Germinal center (tissue), 1 donor: ENCODE data around the gene RELCH.
"Not testable (repeated sequence)": the region's sequence is repeated elsewhere in the genome, so short reads cannot be mapped to it uniquely, and the experiment has no call there.

ENCODE experiments used
- DNase-seq: peaks from one replicate; pipeline ENCODE4 v3.0.0; 2012; ENCODE audit warnings: mixed read lengths, low spot score

RELCH gene, protein sequence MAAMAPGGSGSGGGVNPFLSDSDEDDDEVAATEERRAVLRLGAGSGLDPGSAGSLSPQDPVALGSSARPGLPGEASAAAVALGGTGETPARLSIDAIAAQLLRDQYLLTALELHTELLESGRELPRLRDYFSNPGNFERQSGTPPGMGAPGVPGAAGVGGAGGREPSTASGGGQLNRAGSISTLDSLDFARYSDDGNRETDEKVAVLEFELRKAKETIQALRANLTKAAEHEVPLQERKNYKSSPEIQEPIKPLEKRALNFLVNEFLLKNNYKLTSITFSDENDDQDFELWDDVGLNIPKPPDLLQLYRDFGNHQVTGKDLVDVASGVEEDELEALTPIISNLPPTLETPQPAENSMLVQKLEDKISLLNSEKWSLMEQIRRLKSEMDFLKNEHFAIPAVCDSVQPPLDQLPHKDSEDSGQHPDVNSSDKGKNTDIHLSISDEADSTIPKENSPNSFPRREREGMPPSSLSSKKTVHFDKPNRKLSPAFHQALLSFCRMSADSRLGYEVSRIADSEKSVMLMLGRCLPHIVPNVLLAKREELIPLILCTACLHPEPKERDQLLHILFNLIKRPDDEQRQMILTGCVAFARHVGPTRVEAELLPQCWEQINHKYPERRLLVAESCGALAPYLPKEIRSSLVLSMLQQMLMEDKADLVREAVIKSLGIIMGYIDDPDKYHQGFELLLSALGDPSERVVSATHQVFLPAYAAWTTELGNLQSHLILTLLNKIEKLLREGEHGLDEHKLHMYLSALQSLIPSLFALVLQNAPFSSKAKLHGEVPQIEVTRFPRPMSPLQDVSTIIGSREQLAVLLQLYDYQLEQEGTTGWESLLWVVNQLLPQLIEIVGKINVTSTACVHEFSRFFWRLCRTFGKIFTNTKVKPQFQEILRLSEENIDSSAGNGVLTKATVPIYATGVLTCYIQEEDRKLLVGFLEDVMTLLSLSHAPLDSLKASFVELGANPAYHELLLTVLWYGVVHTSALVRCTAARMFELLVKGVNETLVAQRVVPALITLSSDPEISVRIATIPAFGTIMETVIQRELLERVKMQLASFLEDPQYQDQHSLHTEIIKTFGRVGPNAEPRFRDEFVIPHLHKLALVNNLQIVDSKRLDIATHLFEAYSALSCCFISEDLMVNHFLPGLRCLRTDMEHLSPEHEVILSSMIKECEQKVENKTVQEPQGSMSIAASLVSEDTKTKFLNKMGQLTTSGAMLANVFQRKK

DNA sequence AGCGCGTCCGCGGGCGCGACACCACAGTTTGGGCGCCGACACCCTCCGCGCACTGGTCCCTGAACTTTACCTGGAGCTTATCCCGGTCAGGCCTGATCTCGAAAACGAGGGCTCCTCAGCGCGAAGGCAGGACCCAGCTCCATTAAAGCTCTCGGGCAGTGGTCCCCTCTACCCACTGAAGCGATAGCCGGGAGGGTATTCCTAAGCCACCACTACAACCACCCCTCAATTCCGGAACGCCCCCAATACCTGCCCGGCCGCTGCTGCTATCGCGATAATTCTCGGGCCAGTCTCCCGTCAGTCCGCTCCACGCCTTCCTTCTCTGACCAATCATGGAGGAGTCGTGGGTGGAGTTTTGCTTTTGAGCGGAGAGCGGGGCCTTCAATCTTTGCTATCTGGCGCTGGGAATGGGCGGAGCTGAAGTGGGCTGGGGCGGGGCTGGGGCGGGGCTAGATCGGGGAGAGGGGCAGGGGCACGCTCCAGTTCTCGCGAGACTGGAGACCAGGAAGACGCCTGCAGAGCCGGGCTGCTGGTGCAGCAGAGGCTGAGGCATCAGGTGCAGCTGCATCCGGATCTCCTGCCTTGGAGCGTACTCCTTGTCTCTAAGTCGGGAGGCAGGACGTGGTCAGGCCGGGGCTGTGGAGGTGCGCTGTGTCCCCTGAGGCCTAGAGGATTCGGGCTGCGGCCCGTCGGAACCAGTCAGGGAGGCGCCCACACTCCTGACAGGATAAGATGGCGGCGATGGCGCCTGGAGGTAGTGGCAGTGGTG lies at the start of gene RELCH, which contains the start of gene PIGN:
TSS of gene RELCH (plus strand) at position 482 of the 769 bp plus-strand sequence. CDS start at position 733, 251 bp downstream.
TSS of gene PIGN (minus strand) at position 283 of the 769 bp plus-strand sequence. CDS start 25,703 bp downstream, outside the sequence.
- peak; percentile 97 for DNase-seq

DNA sequence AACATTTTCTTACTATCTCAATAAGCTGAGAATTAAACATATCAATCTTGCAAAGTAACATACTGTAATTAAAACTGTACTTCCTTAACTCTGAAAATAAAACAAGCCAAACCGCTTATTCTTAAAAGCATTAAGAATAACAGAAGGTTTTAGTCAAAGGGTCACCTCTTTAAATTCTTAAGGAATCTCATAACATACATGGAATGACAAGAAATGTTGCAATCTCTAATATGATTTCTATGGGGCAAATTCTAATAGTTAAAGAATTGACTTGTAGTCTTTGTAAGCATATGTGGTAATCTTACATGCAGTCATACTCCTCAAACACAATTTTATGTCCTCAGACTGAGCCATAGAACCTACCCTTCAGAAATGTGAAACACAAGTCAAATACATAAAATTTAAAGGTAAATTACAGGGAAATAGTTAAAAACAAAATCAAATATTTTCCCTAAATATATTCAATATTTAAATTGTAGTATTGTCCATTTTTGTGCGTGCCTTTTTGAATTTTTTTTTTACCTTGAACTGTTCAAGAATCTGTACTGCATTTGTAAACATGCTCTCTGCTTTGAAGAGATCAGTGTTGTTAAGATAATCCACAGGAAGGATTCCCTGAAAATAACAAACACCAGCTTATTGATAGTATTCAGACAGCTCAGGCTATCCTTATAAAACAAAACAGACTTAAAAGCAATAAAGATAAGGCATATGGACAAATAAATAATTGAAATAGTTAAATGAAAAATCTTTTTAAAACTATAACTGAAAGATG lies 48.4 kb upstream of the RELCH start:
- no peak for DNase-seq

DNA sequence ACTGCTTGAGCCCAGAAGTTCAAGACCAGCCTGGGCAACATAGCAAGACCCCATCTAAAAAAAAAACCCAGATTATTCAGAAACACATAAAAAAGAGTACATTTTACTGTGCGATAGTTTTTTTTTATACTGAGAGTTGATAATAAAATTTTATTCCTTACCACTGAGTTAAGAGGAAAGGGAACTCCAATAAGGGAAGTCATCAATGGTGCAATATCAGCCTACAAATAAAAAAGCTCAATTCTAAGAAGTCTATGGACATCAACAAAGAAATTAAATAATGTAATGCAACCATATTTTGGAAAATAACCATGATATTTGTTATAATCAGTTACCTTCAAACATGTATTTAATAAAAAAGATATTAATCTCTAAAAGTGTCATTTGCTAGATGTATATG lies 46.8 kb upstream of the RELCH start:
- no peak for DNase-seq

DNA sequence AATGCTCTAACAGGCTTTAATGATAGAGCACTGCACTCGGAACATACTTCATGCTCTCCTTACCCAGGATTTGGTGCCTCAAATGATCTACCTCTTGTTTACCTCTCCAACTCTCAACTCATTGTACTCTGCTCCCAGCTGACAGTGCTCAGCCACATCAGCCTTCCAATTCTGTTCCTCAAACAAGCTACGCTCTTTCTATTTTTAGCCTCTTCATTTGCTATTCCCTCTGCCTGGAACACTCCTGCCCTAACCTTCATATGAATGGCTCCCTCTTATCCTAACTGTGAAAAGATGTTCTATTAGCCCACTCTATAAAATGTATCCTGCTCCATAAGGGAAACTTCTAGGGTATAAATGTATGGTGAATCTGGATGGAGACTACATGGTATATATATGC lies 42.7 kb upstream of the RELCH start:
- DNase-seq, result no peak

DNA sequence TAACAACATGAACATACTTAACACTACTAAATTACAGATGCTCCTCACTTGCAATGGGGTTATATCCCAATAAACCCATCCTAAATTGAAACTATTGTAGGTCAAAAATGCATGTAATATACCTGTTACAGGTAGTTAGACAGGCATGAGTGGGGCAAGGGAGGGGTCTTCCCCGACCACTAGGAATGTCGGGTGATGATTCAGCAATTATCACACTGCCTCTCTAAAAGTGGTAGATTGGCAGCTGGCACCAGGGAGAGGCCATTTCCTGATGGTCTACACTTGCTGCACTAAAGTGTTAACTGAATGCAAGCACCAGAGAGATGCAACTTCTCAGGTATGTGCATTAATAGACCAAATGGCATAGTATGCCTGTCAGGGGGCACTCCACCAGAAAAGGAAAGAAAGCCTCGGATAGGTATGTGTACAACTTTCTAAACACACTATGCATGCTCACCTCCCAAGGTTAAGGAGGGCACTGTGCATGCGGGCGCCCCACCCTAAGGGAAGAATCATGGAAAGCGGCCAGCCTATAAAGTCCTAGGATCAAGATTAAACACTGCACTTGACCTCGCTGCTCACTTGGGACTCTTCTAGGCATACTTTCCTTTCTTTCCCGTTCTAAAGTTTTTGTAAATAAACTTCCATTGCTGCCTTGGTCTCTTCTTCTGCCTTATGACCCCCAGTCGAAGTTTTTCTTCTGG lies 35.8 kb upstream of the RELCH start:
- DNase-seq, result no peak

DNA sequence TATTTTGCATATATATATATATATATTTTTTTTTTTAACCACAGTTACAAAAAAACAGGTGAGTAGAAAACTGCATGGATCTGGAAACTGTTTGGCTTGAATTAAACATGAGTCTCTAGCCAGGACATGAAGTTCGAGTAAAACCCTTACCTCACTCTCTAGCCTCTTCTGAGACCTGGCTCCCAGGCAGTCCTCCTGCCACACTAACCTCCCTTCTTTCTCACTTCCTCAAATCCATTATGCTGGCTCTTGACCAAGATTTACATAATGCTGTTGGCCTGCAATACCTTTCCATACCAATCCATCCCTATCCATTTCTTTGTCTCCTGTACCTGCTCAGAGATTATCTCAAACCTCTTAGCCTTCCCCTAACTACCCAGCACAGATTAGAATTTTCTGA lies 34.2 kb upstream of the RELCH start:
- DNase-seq, result no peak

DNA sequence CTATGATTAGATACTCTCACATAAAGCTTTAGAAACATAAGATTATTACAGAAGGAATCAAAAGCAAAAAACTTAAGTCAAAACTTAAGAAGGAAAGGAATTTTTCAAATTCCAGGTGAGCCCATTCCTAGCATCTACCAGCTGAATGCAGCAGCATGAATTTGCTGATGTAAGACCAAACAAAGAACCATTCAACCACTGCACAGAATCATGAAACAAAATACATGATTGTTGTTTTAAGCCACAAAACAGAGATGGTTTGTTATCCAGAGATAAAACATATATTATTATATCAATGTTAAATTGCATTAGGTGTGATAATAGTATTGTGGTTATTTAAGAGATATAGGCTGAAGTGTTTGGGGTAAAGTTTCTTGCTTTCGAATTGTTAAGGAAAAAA lies 29.2 kb upstream of the RELCH start:
- DNase-seq, result no peak

DNA sequence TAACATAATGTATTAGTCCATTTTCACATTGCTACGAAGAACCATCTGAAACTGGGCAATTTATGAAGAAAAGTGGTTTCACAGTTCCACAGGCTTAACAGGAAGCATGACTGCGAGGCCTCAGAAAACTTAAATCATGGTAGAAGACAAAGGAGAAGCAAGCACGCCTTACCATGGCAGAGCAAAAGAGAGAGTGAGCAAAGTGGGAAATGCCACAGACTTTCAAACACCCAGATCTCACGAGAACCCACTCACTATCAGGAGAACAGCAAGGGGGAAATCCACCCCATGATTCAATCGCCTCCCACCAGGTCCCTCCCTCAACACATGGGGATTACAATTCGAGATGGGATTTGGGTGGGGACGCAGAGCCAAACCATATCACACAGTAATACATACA lies 22.7 kb upstream of the RELCH start:
- no peak for DNase-seq

DNA sequence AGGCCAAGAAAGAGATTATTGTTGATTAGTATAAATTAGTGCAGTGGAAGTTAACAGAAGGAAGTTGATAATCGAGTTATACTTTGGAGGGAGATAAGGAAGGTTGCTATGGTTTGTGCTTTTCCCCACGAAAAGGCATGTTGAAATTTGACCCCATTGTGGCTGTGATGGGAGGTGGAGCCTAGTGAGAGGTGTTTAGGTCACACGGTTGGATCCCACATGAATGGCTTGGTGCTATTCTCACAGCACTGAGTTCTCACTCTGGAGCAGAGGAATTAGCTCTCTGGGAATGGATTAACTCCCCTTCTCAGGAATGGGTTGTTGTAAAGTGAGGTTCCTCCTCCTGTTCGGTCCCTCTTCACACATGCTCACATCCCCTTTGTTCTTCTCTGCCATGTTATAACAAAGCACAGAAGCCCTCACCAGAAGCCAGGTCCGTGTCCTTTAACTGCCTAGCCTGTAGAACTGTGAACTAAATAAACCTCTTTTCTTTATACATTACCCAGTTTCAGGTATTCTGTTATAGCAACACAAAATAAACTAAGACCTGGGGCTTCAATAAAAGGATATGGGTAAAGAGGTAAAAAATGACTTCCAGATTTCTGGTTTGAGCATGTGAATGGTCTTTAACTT lies 22.1 kb upstream of the RELCH start:
- DNase-seq, result no peak

DNA sequence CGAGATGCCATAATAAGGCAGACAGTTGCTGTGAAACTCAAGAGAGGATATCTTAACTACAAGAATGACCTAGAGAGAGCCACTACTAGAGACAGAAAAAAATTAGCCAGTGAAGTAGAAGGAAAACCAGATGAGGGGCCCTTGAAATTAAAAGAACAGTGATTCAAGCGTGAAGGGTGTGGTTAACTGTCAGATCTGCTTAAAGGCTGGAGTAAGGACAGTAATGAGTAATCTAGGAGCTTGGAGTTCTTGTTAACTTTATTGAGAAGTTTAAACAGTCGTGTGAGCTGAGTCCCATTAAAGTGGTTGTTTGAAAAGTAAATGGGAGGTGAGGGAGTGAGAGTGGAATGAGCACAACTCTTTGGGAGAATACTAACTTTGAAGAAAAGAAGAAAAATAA lies 21.5 kb upstream of the RELCH start:
- DNase-seq, result no peak

DNA sequence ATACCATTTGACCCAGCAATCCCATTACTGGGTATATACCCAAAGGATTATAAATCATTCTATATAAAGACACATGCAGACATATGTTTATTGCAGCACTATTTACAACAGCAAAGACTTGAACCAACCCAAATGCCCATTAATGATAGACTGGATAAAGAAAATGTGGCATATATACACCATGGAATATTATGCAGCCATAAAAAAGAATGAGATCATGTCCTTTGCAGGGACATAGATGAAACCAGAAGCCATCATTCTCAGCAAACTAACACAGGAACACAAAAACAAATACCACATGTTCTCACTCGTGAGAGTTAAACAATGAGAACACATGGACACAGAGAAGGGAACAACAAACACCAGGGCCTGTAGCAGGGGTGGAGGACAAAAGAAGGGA lies 20.5 kb upstream of the RELCH start:
- DNase-seq, result not testable (repeated sequence)

DNA sequence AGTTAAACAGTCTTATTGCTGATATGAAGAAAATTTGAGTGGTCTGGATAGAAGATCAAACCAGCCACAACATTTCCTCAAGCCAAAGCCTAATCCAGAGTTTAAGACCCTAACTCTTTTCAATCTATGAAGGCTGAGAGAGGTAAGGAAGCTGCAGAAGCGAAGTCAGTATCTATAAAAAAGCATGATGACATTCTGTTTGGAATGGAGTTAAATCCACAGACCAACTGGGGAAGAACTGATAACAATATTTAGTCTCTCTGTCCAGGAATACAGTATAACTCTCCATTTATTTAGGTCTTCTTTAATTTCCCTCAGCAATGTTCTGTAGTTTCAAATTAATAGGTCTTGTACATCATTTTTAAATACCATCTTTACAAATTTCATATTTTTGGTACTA lies 16.2 kb upstream of the RELCH start:
- no peak for DNase-seq

DNA sequence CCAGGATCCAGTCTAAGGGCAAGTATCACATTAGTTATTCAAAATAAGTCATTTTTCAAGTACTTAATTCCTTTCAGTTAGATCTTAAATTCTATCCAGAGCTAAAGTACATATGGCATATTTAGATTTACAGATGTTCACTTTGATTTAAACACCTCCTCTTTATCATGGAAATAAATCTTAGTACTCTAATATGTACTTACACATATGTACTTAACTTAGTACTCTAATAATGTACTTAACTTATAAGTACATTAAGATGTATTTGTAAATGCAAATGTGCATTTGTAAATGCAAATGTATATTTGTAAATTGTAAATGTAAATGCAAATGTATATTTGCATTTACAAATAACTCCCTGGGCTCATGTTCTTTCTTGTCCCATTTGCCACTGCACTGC lies 14.8 kb upstream of the RELCH start:
- DNase-seq, result no peak

DNA sequence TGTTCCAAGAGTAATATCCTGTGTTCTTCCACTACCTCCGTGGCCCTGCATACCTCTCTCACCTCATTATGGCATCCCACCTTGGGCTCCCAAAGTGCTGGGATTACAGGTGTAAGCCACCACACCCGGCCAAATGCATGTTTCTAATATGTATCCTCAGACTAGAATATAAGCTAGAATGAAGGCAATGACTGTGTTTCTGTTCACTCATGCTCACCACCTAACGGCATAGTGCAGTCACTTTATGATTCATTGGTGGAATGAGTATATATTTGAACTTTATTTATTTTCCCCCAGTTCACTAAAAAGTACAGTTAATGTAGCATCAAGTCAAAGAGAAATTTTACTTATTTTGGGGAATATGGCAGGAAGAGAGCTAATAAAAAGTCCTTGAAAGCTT lies 11.5 kb upstream of the RELCH start:
- DNase-seq, result no peak

DNA sequence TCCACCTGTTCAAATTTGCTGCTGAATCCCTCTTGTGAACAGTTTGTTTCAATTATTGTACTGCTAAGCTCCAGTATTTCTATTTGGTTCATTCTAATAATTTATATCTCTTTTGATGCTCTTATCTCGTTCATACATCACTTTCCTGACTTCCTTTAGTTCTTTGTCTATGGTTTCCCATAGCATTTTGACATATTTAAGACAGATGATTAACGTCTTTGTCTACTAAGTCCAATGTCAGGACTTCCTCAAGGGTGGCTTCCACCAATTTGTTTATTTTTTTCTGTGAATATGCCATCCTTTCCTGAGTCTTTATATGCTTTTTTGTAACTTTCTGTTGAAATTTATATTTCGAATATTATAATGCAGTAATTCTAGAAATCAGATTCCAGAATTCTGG lies 9.8 kb upstream of the RELCH start:
- DNase-seq, result no peak

DNA sequence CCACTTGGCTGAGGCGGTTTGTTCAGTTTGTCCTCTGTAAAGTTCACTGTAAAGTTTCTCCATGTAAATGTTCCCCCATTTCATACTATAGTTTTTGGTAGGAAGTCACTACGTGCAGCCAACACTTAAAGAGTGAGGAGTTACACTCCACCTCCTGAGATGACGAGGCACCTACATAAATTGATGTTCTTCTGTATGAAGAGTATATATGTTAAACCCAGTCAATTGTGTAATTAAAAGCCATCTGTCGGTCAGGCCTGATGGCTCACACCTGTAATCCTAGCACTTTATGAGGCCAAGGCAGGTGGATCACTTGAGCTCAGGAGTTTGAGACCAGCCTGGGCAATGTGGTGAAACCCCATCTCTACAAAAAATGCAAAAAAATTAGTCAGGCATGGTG lies 7.8 kb upstream of the RELCH start:
- DNase-seq, result peak; percentile 17

DNA sequence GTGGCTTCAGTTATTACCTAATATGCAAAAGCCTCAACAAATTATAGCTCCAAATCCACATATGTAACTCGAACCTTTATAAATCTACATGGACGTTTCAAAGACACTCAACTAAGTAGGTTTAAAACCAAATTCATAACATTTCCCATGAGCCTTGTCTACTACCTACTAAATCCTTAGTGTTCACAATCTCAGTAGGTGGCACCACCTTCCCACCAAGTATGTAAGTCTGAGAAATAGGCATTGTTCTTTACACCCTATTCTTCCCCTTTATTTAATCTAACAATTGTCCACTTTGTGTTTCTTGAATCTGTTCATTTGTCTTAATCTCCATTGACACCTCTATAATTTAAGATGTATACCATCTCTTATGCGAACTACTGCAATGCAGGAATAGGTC lies 4.8 kb upstream of the RELCH start:
- no peak for DNase-seq

DNA sequence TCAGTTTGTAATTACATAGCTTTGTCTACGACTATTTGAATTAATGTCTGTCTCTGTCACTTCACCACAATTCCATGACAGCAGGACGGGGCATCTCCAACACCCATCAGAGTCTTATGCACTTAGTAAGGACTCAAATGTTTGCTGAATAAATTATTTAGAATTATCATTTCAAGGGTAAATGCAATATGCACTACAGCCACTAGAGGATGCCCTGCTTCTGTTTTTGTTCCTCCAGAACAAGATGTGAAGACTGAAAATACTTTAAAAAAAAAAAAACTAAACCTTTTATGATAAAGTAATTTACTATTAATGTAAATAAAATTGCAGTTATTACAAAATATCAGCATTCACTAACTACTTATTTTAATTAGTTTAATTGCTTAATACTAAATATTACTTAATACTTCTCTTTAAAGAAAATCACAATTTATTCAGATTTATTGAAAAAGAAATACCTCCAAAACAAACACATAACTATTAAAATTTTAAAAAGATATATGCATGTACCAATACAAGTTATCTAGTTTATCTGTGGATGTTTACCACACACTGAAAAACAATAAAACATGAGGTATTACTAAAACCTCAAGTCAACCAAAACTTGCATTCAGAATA lies 3.4 kb upstream of the RELCH start:
- DNase-seq, result peak; percentile 39

DNA sequence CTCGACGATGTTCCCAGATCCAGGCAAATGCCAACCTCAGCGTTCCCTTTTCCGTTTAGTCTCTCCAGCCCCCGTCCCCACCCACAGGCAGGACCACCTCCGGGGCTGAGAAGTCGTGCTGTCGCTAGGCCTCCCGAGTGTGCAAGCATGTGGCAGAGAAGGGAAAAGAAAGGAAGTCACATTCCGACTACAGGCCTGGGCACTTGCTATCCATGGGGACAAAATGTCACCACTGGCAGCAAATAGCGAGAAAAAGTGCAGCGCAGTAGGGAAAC lies 619 bp upstream of the RELCH start:
- no peak for DNase-seq
